Neuronal stem cell (in vitro differentiated cells): ENCODE results near the gene KCTD16.

Experiments used
- DNase-seq: peaks from one replicate; pipeline ENCODE4 v3.0.0-alpha.2; 2013; ENCODE audit warnings: low spot score
- H2AFZ ChIP-seq: one replicate; pipeline ENCODE4 v1.6.1; 2013; ENCODE audit warnings: mild to moderate bottlenecking, low read length, inconsistent platforms
- H2AK5ac ChIP-seq: 2 replicates; pipeline ENCODE4 v1.6.1; 2013; ENCODE audit warnings: low read depth, mild to moderate bottlenecking, inconsistent platforms, low read length, moderate library complexity, mixed read lengths
- H2BK120ac ChIP-seq: 2 replicates; pipeline ENCODE4 v1.6.1; 2013; ENCODE audit warnings: low read depth, mild to moderate bottlenecking, inconsistent platforms, low read length, moderate library complexity, mixed read lengths
- H2BK12ac ChIP-seq: one replicate; pipeline ENCODE4 v1.6.1; 2013; ENCODE audit warnings: low read length, inconsistent platforms
- H2BK15ac ChIP-seq: 2 replicates; pipeline ENCODE4 v1.6.1; 2013; ENCODE audit warnings: mild to moderate bottlenecking, low read length, inconsistent platforms, mixed read lengths
- H2BK5ac ChIP-seq: one replicate; pipeline ENCODE4 v1.6.1; 2013; ENCODE audit warnings: inconsistent platforms, mild to moderate bottlenecking, low read length, moderate library complexity
- H3K14ac ChIP-seq: one replicate; pipeline ENCODE4 v1.6.1; 2013; ENCODE audit warnings: low read length, inconsistent platforms
- H3K18ac ChIP-seq: 2 replicates; pipeline ENCODE4 v1.6.1; 2013; ENCODE audit warnings: low read length, inconsistent platforms
- H3K23ac ChIP-seq: 2 replicates; pipeline ENCODE4 v1.6.1; 2013; ENCODE audit warnings: low read depth, mild to moderate bottlenecking, mixed read lengths, low read length, inconsistent platforms; ENCODE audit not compliant: poor library complexity
- H3K27ac ChIP-seq: replicated peaks from 3 replicates; pipeline ENCODE4 v1.5.1; 2013; ENCODE audit warnings: low read length, inconsistent platforms
- H3K27me3 ChIP-seq, 3 experiments: 2 replicates each; pipeline ENCODE4 v1.6.1; 2013; ENCODE audit warnings: low read length in 3 of 3, mild to moderate bottlenecking in 2 of 3, inconsistent platforms in 1 of 3, low read depth in 1 of 3, mixed read lengths in 1 of 3, moderate library complexity in 1 of 3; ENCODE audit not compliant: control insufficient read depth in 3 of 3, insufficient read depth in 3 of 3
- H3K36me3 ChIP-seq, 2 donors: replicated peaks in 1 of 2; 2 replicates each; pipeline ENCODE4 v1.6.1; 2013; ENCODE audit warnings: low read length in 2 of 2; ENCODE audit not compliant: control insufficient read depth in 2 of 2, insufficient read depth in 2 of 2
- H3K4ac ChIP-seq: 2 replicates; pipeline ENCODE4 v1.6.1; 2013; ENCODE audit warnings: inconsistent platforms, mild to moderate bottlenecking, low read length, moderate library complexity
- H3K4me1 ChIP-seq, 2 donors: 1 replicate in 1 of 2; 2 replicates in 1 of 2; pipeline ENCODE4 v1.6.1; 2013; ENCODE audit warnings: low read length in 2 of 2, low read depth in 1 of 2; ENCODE audit not compliant: control insufficient read depth in 2 of 2, insufficient read depth in 1 of 2
- H3K4me2 ChIP-seq: one replicate; pipeline ENCODE4 v1.6.1; 2013; ENCODE audit warnings: mild to moderate bottlenecking, low read length, inconsistent platforms; ENCODE audit not compliant: insufficient read depth, poor library complexity, severe bottlenecking
- H3K4me3 ChIP-seq, 2 donors: 2 replicates each; pipeline ENCODE4 v1.5.1; 2013; ENCODE audit warnings: low read length in 2 of 2, mild to moderate bottlenecking in 2 of 2, inconsistent platforms in 1 of 2, moderate library complexity in 1 of 2
- H3K79me1 ChIP-seq: one replicate; pipeline ENCODE4 v1.6.1; 2013; ENCODE audit warnings: low read depth, mild to moderate bottlenecking, inconsistent platforms, low read length, moderate library complexity
- H3K9ac ChIP-seq: one replicate; pipeline ENCODE4 v1.6.1; 2013; ENCODE audit warnings: mild to moderate bottlenecking, low read depth, low read length, inconsistent platforms; ENCODE audit not compliant: poor library complexity
- H3K9me3 ChIP-seq, 2 donors: replicated peaks in 1 of 2; 2 replicates each; pipeline versions ENCODE3 to v1.6.1; 2013; ENCODE audit warnings: low read length in 2 of 2, mild to moderate bottlenecking in 2 of 2, inconsistent platforms in 1 of 2, low read depth in 1 of 2, mixed read lengths in 1 of 2, moderate library complexity in 1 of 2; ENCODE audit not compliant: control insufficient read depth in 2 of 2, insufficient read depth in 1 of 2
- H4K8ac ChIP-seq: one replicate; pipeline ENCODE4 v1.6.1; 2013; ENCODE audit warnings: low read depth, mild to moderate bottlenecking, inconsistent platforms, low read length, moderate library complexity
- H4K91ac ChIP-seq: one replicate; pipeline ENCODE4 v1.6.1; 2013; ENCODE audit warnings: low read length, low read depth, mild to moderate bottlenecking, inconsistent platforms; ENCODE audit not compliant: poor library complexity
- WGBS, 2 donors: extraction: QIAGEN DNeasy Blood & Tissue Kit; methylation state at CpG; one replicate each; pipeline ENCODE4 v1.1.7; 2013; ENCODE audit warnings: missing lambda C conversion rate in 2 of 2, mixed read lengths in 1 of 2; ENCODE audit not compliant: insufficient read length in 2 of 2, insufficient replicate concordance in 1 of 2; ENCODE audit errors: extremely low coverage in 2 of 2; 5-methylcytosine and 5-hydroxymethylcytosine counted together

The KCTD16 gene

DNA sequence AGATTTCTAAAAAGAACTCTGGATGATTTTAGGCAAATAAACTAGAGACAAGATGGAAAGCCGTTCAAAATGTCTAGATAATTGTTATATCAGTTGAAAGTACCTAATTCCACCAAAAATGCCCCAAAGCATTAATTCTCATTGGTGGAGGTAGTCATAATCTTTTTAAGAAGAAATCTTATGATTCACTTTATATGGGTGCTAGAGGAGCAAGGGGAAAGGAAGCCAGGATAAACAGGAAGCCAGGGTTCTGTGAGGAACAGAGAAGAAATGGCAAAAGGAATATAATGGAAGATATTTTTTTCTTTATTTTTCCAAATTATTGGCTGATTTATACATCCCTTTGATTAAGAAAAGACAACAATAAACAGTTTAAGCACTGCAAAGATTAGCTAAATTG is 8.0 kb upstream of the KCTD16 start:
- no peak overlapping the region for H3K14ac ChIP-seq
- H2BK12ac ChIP-seq = no peak overlapping the region
- no peak for DNase-seq
- H3K4me1 ChIP-seq = no peaks in the 10 kb centered on the region
- no peak overlapping the region for H3K4ac ChIP-seq
- no peak overlapping the region for H3K9ac ChIP-seq
- H3K9me3 ChIP-seq = no peaks in the 10 kb centered on the region
- no peak overlapping the region for H2AFZ ChIP-seq
- no peak overlapping the region for H3K4me2 ChIP-seq
- H3K27me3 ChIP-seq = no peaks in the 10 kb centered on the region
- H3K79me1 ChIP-seq = no peaks in the 10 kb centered on the region
- no peak overlapping the region for H3K4me3 ChIP-seq
- no peak overlapping the region for H3K23ac ChIP-seq
- H2AK5ac ChIP-seq = no peak overlapping the region
- no peak overlapping the region for H3K18ac ChIP-seq
- WGBS, 2 donors = no CpG with 5 or more reads among the region's 1 CpG
- H4K91ac ChIP-seq = no peak overlapping the region
- H3K36me3 ChIP-seq = peaks cover 15 to 84% of the 10 kb centered on the region in 2 donors
- no peak overlapping the region for H4K8ac ChIP-seq
- no peak overlapping the region for H2BK5ac ChIP-seq
- no peak overlapping the region for H2BK15ac ChIP-seq
- no peak overlapping the region for H3K27ac ChIP-seq
- H2BK120ac ChIP-seq = no peak overlapping the region

- Histone ChIP-seq H3K9me3 (no peaks in the 10 kb centered on the region), H3K79me1 (no peaks in the 10 kb centered on the region), H3K27ac (no peak overlapping the region), H2BK12ac (no peak overlapping the region), H3K18ac (no peak overlapping the region), H3K4me3 (no peak overlapping the region), H2BK120ac (no peak overlapping the region), H3K23ac (no peak overlapping the region), H2AK5ac (no peak overlapping the region), H3K27me3 (no peaks in the 10 kb centered on the region), H4K91ac (no peak overlapping the region), H2BK5ac (no peak overlapping the region), H2AFZ (no peak overlapping the region), H2BK15ac (no peak overlapping the region), H3K4me1 (peaks cover 2 to 5% of the 10 kb centered on the region in 2 donors), H3K9ac (no peak overlapping the region), H3K4me2 (no peak overlapping the region), H3K4ac (no peak overlapping the region), H3K14ac (no peak overlapping the region), H4K8ac (no peak overlapping the region), H3K36me3 (peaks cover 13 to 71% of the 10 kb centered on the region in 2 donors)
- no peak for DNase-seq
- no CpG with 5 or more reads among the region's 1 CpG for WGBS, 2 donors
These were observed 4.0 kb upstream of the KCTD16 start for GRCh38 chr5:144166696-144167095.

DNA sequence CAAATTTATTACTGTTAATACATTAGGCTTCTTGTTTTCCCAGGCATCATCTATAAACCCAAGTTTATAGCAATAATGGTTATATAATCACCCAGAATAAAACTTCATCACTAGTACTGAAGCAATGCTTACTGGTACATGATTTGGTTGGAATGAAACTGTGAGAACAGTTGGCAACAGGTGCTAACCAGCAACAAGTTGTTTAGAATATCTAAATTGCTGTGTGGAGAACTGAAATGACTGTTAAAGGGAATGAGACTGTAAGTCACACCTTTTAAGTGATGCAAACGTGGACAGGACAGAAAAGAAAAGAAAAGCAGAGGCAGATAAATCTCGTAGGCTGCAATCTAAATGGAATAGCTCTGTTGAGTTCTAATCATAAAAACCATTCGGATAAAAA is 2.7 kb upstream of the KCTD16 start:
- no peak for DNase-seq
- Histone ChIP-seq H3K36me3 (peaks cover 9 to 58% of the 10 kb centered on the region in 2 donors), H2BK15ac (no peak overlapping the region), H3K4ac (no peak overlapping the region), H3K4me3 (no peak overlapping the region), H2BK12ac (no peak overlapping the region), H2BK5ac (no peak overlapping the region), H3K9me3 (no peaks in the 10 kb centered on the region), H3K27me3 (no peaks in the 10 kb centered on the region), H3K14ac (no peak overlapping the region), H2AFZ (no peak overlapping the region), H4K91ac (no peak overlapping the region), H3K79me1 (no peaks in the 10 kb centered on the region), H3K4me2 (no peak overlapping the region), H3K9ac (no peak overlapping the region), H4K8ac (no peak overlapping the region), H3K23ac (no peak overlapping the region), H3K4me1 (peaks cover 2 to 5% of the 10 kb centered on the region in 2 donors), H2AK5ac (no peak overlapping the region), H2BK120ac (no peak overlapping the region), H3K18ac (no peak overlapping the region), H3K27ac (no peak overlapping the region)
- no CpG with 5 or more reads among the region's 3 CpGs for WGBS, 2 donors

DNA sequence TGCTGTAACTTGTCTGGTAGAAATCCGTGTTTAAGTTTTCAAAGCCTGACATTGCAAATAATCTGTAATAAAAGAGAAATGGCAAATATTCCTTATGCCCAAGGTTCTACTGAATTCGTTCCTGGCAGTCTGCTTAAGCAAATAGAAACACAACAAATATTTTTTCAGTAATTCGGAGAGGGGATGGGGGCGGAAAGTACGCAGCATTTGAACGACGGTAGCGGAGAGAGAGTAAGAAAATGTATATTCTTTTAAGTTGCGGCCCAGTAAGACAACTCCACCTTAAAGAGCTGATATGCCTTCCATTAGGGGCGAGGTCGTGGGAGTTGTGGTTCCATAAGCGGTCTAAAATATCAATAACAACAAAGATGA is 783 bp upstream of the KCTD16 start:
- no peak overlapping the region for H3K23ac ChIP-seq
- H2BK120ac ChIP-seq = no peak overlapping the region
- H2AK5ac ChIP-seq = peak overlapping the region; percentile 63
- no CpG with 5 or more reads among the region's 12 CpGs for WGBS, 2 donors
- H3K18ac ChIP-seq = no peak overlapping the region
- no peak overlapping the region for H2BK12ac ChIP-seq
- no peaks in the 10 kb centered on the region for H3K79me1 ChIP-seq
- H3K4me1 ChIP-seq = peaks cover 2 to 5% of the 10 kb centered on the region in 2 donors
- no peak overlapping the region for H2BK15ac ChIP-seq
- peak overlapping the region; percentile 43 for H2BK5ac ChIP-seq
- H3K27ac ChIP-seq = no peak overlapping the region
- H3K36me3 ChIP-seq = peaks cover 2 to 39% of the 10 kb centered on the region in 2 donors
- H4K91ac ChIP-seq = no peak overlapping the region
- H3K4me2 ChIP-seq = peak overlapping the region; percentile 59
- H3K9me3 ChIP-seq = no peaks in the 10 kb centered on the region
- H3K4me3 ChIP-seq = peak overlapping the region; percentile 73 to 97
- H2AFZ ChIP-seq = peak overlapping the region; percentile 89
- no peaks in the 10 kb centered on the region for H3K27me3 ChIP-seq
- no peak overlapping the region for H3K14ac ChIP-seq
- peak overlapping the region; percentile 91 for H3K9ac ChIP-seq
- H4K8ac ChIP-seq = no peak overlapping the region
- H3K4ac ChIP-seq = no peak overlapping the region
- DNase-seq = no peak
